Measurements from ENCODE around the gene CEP41. TPM values are rescaled to one million over a fixed set of nuclear protein-coding genes. Genes with fewer than 3 reads are reported as not detected.

CEP41 gene
- total and polyA plus RNA-seq, 2 donors (not counting 3 experiments of a cell fraction or from before 2014, with no cell fraction given): 19.5 to 26.8 TPM

- no peak for TF ChIP-seq FOS (IDR thresholded peaks at IDR 0.05; ENCODE audit: borderline replicate concordance, insufficient read depth, low read length)
- Histone ChIP-seq H4K20me1 (replicated peaks; ENCODE audit: control insufficient read depth, extremely low read depth, insufficient read depth, low read length) (no peaks in the 10 kb centered on the region), H3K4me1 (ENCODE audit: control insufficient read depth, extremely low read depth, insufficient read depth, low read length) (peaks cover 25% of the 10 kb centered on the region), H3K4me2 (ENCODE audit: insufficient read depth, low read length) (peak overlapping the region; percentile 65), H3K79me2 (ENCODE audit: control insufficient read depth, insufficient read depth, low read length) (no peaks in the 10 kb centered on the region), H3K9me1 (replicated peaks; ENCODE audit: control insufficient read depth, extremely low read depth, insufficient read depth, low read length) (no peaks in the 10 kb centered on the region), H3K36me3 (ENCODE audit: control insufficient read depth in 2 of 2, extremely low read depth in 1 of 2, insufficient read depth in 2 of 2, low read length in 2 of 2) (no peaks in the 10 kb centered on the region), H2AFZ (ENCODE audit: low read depth, low read length) (peak overlapping the region; percentile 88), H3K27ac (ENCODE audit: insufficient read depth, low read depth, low read length) (peak overlapping the region; percentile 95), H3K9me3 (replicated peaks; ENCODE audit: control insufficient read depth, insufficient read depth, low read length) (no peaks in the 10 kb centered on the region), H3K4me3 (replicated peaks in 1 of 3; ENCODE audit: insufficient read depth in 1 of 3, low read depth in 1 of 3, low read length in 3 of 3) (no peak overlapping the region), H3K9ac (replicated peaks; ENCODE audit: extremely low read depth, insufficient read depth, low read length) (peak overlapping the region; percentile 61), H3K27me3 (ENCODE audit: control insufficient read depth in 2 of 2, insufficient read depth in 2 of 2, low read length in 2 of 2) (no peaks in the 10 kb centered on the region)
- POLR2A ChIA-PET: no interaction called here
- intact Hi-C loops (cut with micrococcal nuclease) (no loop called here), dilution Hi-C loops (cut with MboI; ENCODE audit: extremely low pct_ligation_motif_present, low sequenced_read_pairs) (no loop called here)
- FAIRE-seq (no peak), DNase-seq (ENCODE audit: low read depth, low spot score) (no peak)
- BruUV-seq (replicated peaks): no TSS peak
- CTCF ChIA-PET: interaction anchor here (0.7 to 0.9 kb wide), 2 partner anchors 11 to 15 kb away, joined by 3 read pairs; no protein-coding TSS in a partner anchor
Observed at GRCh38 chr7:130372402-130373165, 68.2 kb downstream of the CEP41 start.

- Histone ChIP-seq H3K4me3 (replicated peaks in 1 of 3; ENCODE audit: insufficient read depth in 1 of 3, low read depth in 1 of 3, low read length in 3 of 3) (no peak overlapping the region), H2AFZ (ENCODE audit: low read depth, low read length) (no peak overlapping the region), H3K79me2 (ENCODE audit: control insufficient read depth, insufficient read depth, low read length) (no peaks in the 10 kb centered on the region), H3K4me1 (ENCODE audit: control insufficient read depth, extremely low read depth, insufficient read depth, low read length) (peaks cover 25% of the 10 kb centered on the region), H3K9ac (replicated peaks; ENCODE audit: extremely low read depth, insufficient read depth, low read length) (no peak overlapping the region), H3K27me3 (ENCODE audit: control insufficient read depth in 2 of 2, insufficient read depth in 2 of 2, low read length in 2 of 2) (no peaks in the 10 kb centered on the region), H3K4me2 (ENCODE audit: insufficient read depth, low read length) (no peak overlapping the region), H3K36me3 (ENCODE audit: control insufficient read depth in 2 of 2, extremely low read depth in 1 of 2, insufficient read depth in 2 of 2, low read length in 2 of 2) (no peaks in the 10 kb centered on the region), H3K9me1 (replicated peaks; ENCODE audit: control insufficient read depth, extremely low read depth, insufficient read depth, low read length) (no peaks in the 10 kb centered on the region), H3K27ac (ENCODE audit: insufficient read depth, low read depth, low read length) (no peak overlapping the region), H3K9me3 (replicated peaks; ENCODE audit: control insufficient read depth, insufficient read depth, low read length) (no peaks in the 10 kb centered on the region), H4K20me1 (replicated peaks; ENCODE audit: control insufficient read depth, extremely low read depth, insufficient read depth, low read length) (no peaks in the 10 kb centered on the region)
- dilution Hi-C loops (cut with MboI; ENCODE audit: extremely low pct_ligation_motif_present, low sequenced_read_pairs): no loop called here
- BruUV-seq (replicated peaks): no TSS peak
- no peak for FAIRE-seq
- TF ChIP-seq JUN (IDR thresholded peaks at IDR 0.05; ENCODE audit: borderline replicate concordance, insufficient read depth, insufficient read length, low read depth): no peak
- TF ChIP-seq MYC (IDR thresholded peaks at IDR 0.05; ENCODE audit: low read depth, low read length): no peak
- no peak for TF ChIP-seq POLR2A (IDR thresholded peaks at IDR 0.05; ENCODE audit: low read depth, low read length)
- TF ChIP-seq GATA2 (IDR thresholded peaks at IDR 0.05; ENCODE audit: insufficient read depth, insufficient read length, low read depth, low read length): no peak
- no peak for TF ChIP-seq FOS (IDR thresholded peaks at IDR 0.05; ENCODE audit: borderline replicate concordance, insufficient read depth, low read length)
- no peak for TF ChIP-seq POLR2AphosphoS5 (IDR thresholded peaks at IDR 0.05; ENCODE audit: insufficient read depth, low read depth, low read length)
- TF ChIP-seq CTCF (IDR thresholded peaks at IDR 0.05; ENCODE audit: extremely low read depth in 1 of 2, insufficient read depth in 1 of 2, low read depth in 1 of 2, low read length in 2 of 2): no peak
- no peak for TF ChIP-seq MAX (IDR thresholded peaks at IDR 0.05; ENCODE audit: insufficient read depth, insufficient read length)
- no peak for TF ChIP-seq EZH2 (IDR thresholded peaks at IDR 0.05; ENCODE audit: borderline replicate concordance, low read depth, low read length, severe bottlenecking)
- intact Hi-C loops (cut with micrococcal nuclease): no loop called here
- DNase-seq (ENCODE audit: low read depth, low spot score): no peak
- CTCF ChIA-PET: no interaction called here
- POLR2A ChIA-PET: no interaction called here
Observed at GRCh38 chr7:130371046-130371445, 69.8 kb downstream of the CEP41 start.

Measured in endothelial cell of umbilical vein (primary cell).